CD4-positive, CD25-positive, alpha-beta regulatory T cell (primary cell): ENCODE results near the gene DCDC2C. TPM values are rescaled to one million over a fixed set of nuclear protein-coding genes. Genes with fewer than 3 reads are reported as not detected.

Experiments
- ATAC-seq, 2 donors: fragments of 150-1000 bp; cut with Tn5 transposase; one replicate each; pipeline ENCODE4 v1.10.0; 2021; ENCODE audit warnings: low read depth in 2 of 2, moderate number of reproducible peaks in 2 of 2, moderate library complexity in 1 of 2
- DNase-seq, 3 donors: peaks; one replicate each; pipeline versions ENCODE4 v3.0.0 to v3.0.0-alpha.2; 2012 to 2022; ENCODE audit warnings: mixed read lengths in 1 of 3
- H3K27ac ChIP-seq: one replicate; pipeline ENCODE4 v1.7.0; 2013; ENCODE audit warnings: mild to moderate bottlenecking, low read length; ENCODE audit not compliant: insufficient read depth, poor library complexity, severe bottlenecking
- H3K27me3 ChIP-seq: one replicate; pipeline ENCODE4 v1.7.0; 2013; ENCODE audit warnings: low read length; ENCODE audit not compliant: control insufficient read depth, insufficient read depth
- H3K36me3 ChIP-seq: one replicate; pipeline ENCODE4 v1.7.0; 2013; ENCODE audit warnings: mild to moderate bottlenecking, low read length, moderate library complexity; ENCODE audit not compliant: control insufficient read depth, insufficient read depth
- H3K4me1 ChIP-seq: 2 replicates; pipeline ENCODE4 v1.7.0; 2013; ENCODE audit warnings: mild to moderate bottlenecking, low read length; ENCODE audit not compliant: insufficient read depth, control insufficient read depth, poor library complexity, severe bottlenecking
- H3K4me3 ChIP-seq: one replicate; pipeline ENCODE4 v1.7.0; 2013; ENCODE audit warnings: low read depth, mild to moderate bottlenecking, low read length, moderate library complexity
- H3K9me3 ChIP-seq, 2 experiments: 1 replicate in 1 of 2; 2 replicates in 1 of 2; pipeline ENCODE4 v1.7.0; 2013; ENCODE audit warnings: low read length in 2 of 2, mild to moderate bottlenecking in 1 of 2, moderate library complexity in 1 of 2; ENCODE audit not compliant: control insufficient read depth in 2 of 2
- H3K27ac Mint-ChIP-seq, 3 donors: one replicate each; pipeline ENCODE4 v1.8.0; 2020 to 2022; ENCODE audit warnings: mild to moderate bottlenecking in 3 of 3, mixed read lengths in 3 of 3, moderate library complexity in 2 of 3
- H3K27me3 Mint-ChIP-seq: one replicate; pipeline ENCODE4 v1.8.0; 2022; ENCODE audit warnings: mild to moderate bottlenecking, mixed read lengths
- H3K36me3 Mint-ChIP-seq: one replicate; pipeline ENCODE4 v1.8.0; 2020; ENCODE audit warnings: mixed read lengths
- H3K4me1 Mint-ChIP-seq, 4 donors: one replicate each; pipeline ENCODE4 v1.8.0; 2020 to 2022; ENCODE audit warnings: mixed read lengths in 4 of 4, mild to moderate bottlenecking in 1 of 4
- H3K4me3 Mint-ChIP-seq, 4 donors: one replicate each; pipeline ENCODE4 v1.8.0; 2020 to 2022; ENCODE audit warnings: mild to moderate bottlenecking in 4 of 4, mixed read lengths in 4 of 4, moderate library complexity in 3 of 4
- H3K9me3 Mint-ChIP-seq, 7 donors: one replicate each; pipeline ENCODE4 v1.8.0; 2020 to 2022; ENCODE audit warnings: mixed read lengths in 7 of 7, mild to moderate bottlenecking in 3 of 7, moderate library complexity in 2 of 7
- polyA plus RNA-seq, 4 donors: library from polyadenylated mRNA; unstranded; fragments of 300-500 nt; fragmentation: Illumina TruSeq; gene quantifications; one replicate each; pipeline ENCODE4 v1.2.3, GENCODE V29; 2021
- total RNA-seq: library from RNA; stranded (reverse); gene quantifications from one replicate; pipeline ENCODE4 v1.2.3, GENCODE V29; 2022

The DCDC2C gene
- total and polyA plus RNA-seq, 5 donors from 2014 or later = not detected

DNA sequence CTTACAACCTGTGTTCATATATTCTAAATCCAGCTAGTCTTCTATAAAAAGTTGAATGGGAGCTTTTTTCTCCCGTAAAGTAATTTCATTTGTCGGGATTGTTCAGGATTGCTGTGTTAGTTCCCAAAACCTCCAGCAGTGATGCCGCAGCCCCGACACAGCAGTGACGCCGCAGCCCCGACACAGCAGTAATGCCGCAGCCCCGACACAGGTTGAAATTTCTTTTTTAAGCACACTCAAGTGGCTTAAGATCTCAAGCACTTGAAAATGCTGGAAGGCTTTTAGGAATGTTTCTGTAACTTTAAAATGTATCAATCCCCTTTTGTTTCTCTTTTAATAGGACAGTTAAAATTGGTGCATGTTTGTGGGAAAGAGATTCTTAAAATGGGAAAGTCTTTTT is 145.4 kb downstream of the DCDC2C start:
- Histone ChIP-seq H3K9me3 (peaks cover 3 to 9% of the 10 kb centered on the region in 2 experiments), H3K4me1 (no peaks in the 10 kb centered on the region), H3K27me3 (no peaks in the 10 kb centered on the region), H3K36me3 (no peaks in the 10 kb centered on the region), H3K4me3 (no peak overlapping the region), H3K27ac (no peak overlapping the region)
- DNase-seq (no peak), ATAC-seq (no peak)
- no peak overlapping the region for H3K27ac Mint-ChIP-seq
- H3K36me3 Mint-ChIP-seq = no peaks in the 10 kb centered on the region
- peaks cover 0 to 25% (median 10%) of the 10 kb centered on the region in 7 donors for H3K9me3 Mint-ChIP-seq
- H3K4me3 Mint-ChIP-seq = no peak overlapping the region
- H3K27me3 Mint-ChIP-seq = peaks cover 9% of the 10 kb centered on the region
- no peaks in the 10 kb centered on the region for H3K4me1 Mint-ChIP-seq

DNA sequence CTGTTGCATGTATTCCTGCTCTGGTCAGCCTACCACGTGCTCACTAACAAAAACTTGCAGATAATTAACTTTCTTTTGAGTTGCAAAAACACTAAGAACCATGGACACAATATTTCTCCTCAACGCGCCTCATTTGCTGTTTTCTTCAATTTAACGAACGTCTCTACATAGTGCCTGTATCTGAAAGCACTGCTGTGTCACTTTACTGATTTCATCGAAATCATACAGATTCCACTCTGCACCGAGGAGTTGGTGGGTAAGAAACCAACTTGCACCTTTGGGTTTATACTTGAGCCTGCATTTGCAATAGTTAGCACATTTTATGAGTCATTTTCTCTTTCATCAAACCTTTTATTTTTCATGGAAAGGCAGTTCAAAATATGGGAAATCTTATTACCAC is 145.8 kb downstream of the DCDC2C start:
- DNase-seq = no peak
- H3K9me3 Mint-ChIP-seq = peaks cover 0 to 28% (median 9%) of the 10 kb centered on the region in 7 donors
- no peaks in the 10 kb centered on the region for H3K36me3 ChIP-seq

DNA sequence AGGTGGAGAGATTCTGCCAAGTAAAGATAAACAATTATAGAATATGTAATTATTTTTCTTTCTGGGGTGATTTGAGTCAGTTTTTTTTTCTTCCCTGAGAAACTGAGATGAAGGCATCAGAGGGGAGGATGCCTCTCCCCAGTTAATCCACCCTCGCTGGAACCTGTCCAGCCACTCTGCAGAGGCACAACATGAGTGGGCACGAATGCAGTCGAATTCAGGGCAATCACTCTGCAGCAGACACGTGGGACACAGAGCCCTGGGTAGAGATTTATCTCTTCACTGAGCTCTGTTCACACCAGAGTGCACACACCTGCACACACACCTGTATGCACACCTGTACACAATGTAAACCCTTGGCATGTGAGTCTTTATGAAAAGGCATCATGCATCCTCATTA is 154.2 kb downstream of the DCDC2C start:
- Histone ChIP-seq H3K27me3 (no peaks in the 10 kb centered on the region), H3K9me3 (peaks cover 3 to 9% of the 10 kb centered on the region in 2 experiments), H3K27ac (no peak overlapping the region), H3K4me1 (no peaks in the 10 kb centered on the region), H3K4me3 (no peak overlapping the region), H3K36me3 (no peaks in the 10 kb centered on the region)
- Mint-ChIP-seq H3K9me3 (peaks cover 0 to 15% (median 5%) of the 10 kb centered on the region in 7 donors), H3K36me3 (no peaks in the 10 kb centered on the region), H3K4me3 (no peak overlapping the region), H3K4me1 (no peaks in the 10 kb centered on the region), H3K27me3 (no peaks in the 10 kb centered on the region), H3K27ac (no peak overlapping the region)
- ATAC-seq (no peak), DNase-seq (no peak)

More for the DNA sequence above, 145.8 kb downstream of the DCDC2C start:
- H3K27ac Mint-ChIP-seq = no peak overlapping the region
- no peak for ATAC-seq
- H3K4me1 Mint-ChIP-seq = no peaks in the 10 kb centered on the region
- Histone ChIP-seq H3K9me3 (peaks cover 3 to 9% of the 10 kb centered on the region in 2 experiments), H3K4me3 (no peak overlapping the region), H3K4me1 (no peaks in the 10 kb centered on the region), H3K27ac (no peak overlapping the region), H3K27me3 (no peaks in the 10 kb centered on the region)
- no peaks in the 10 kb centered on the region for H3K36me3 Mint-ChIP-seq
- H3K4me3 Mint-ChIP-seq = no peak overlapping the region
- H3K27me3 Mint-ChIP-seq = peaks cover 9% of the 10 kb centered on the region

DNA sequence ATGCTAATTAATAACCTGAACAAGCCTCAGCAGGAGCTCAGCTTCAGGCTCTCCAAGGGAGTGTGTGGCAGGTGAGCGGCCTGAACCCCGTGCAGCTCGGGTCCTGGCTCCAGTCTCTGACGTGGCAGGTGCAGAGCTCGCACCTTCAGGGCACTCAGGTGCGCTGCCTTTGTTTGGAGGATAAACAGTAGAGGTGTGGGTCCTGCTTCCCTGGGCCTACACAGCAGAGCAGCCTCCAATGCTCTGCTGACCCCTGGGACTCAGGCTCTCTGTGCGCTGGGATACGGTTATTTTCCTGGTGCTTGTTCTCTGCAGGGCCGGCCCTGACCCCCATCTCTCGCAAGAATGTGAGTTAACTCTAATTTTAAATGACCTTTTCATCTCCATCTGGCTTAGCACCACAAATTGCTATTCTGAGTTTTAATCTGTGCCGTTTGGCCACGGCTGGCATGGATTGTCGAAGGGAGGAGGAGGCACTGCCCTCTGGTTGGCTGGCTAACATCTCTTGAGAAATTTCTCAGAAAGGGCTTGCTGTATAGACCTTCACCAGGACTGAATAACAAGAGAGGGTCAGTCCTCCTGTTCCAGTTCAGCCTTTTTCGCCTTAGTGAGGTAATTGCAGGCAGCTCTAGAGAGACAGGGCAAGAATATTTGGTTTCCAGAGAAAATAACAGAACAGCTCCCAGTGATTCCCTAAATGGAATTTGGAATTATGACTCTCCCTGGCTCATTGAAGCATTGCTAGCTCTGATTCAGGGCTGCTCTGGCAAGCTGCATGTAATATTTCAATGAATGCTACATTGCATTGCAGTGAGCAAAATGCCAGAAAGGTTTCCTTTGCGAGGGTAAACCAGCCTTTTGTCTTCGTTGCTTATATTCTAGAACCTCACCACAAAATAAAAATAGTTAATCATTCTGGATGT is 161.8 kb downstream of the DCDC2C start:
- no peak overlapping the region for H3K27ac Mint-ChIP-seq
- Histone ChIP-seq H3K4me3 (no peak overlapping the region), H3K36me3 (no peaks in the 10 kb centered on the region), H3K27me3 (no peaks in the 10 kb centered on the region), H3K4me1 (no peaks in the 10 kb centered on the region), H3K27ac (no peak overlapping the region), H3K9me3 (no peaks in the 10 kb centered on the region)
- ATAC-seq (no peak), DNase-seq (no peak)
- H3K36me3 Mint-ChIP-seq = no peaks in the 10 kb centered on the region
- H3K9me3 Mint-ChIP-seq = peaks cover 0 to 1% (median 0%) of the 10 kb centered on the region in 7 donors
- no peaks in the 10 kb centered on the region for H3K4me1 Mint-ChIP-seq
- H3K4me3 Mint-ChIP-seq = no peak overlapping the region
- H3K27me3 Mint-ChIP-seq = no peaks in the 10 kb centered on the region

DNA sequence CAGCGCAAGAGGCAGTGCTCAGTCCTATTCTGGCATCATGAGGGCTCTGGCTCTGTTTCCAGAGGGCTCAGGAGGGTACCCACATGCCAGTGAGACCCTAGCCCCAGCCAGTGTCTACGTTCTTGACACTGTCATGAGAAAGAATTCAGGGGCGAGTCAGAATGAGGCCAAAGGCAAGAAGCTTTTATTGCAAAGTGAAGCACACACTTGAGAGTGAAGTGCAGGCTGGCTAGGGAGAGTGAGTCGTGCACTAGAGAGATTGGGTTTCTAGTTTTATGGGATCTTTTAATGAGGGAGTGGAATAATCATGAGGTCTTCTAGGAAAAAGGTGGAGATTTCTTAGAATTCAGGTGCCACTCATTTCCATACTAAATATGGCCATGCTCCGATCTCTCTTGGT is 164.1 kb downstream of the DCDC2C start:
- H3K27ac ChIP-seq = no peak overlapping the region
- H3K36me3 Mint-ChIP-seq = no peaks in the 10 kb centered on the region

DNA sequence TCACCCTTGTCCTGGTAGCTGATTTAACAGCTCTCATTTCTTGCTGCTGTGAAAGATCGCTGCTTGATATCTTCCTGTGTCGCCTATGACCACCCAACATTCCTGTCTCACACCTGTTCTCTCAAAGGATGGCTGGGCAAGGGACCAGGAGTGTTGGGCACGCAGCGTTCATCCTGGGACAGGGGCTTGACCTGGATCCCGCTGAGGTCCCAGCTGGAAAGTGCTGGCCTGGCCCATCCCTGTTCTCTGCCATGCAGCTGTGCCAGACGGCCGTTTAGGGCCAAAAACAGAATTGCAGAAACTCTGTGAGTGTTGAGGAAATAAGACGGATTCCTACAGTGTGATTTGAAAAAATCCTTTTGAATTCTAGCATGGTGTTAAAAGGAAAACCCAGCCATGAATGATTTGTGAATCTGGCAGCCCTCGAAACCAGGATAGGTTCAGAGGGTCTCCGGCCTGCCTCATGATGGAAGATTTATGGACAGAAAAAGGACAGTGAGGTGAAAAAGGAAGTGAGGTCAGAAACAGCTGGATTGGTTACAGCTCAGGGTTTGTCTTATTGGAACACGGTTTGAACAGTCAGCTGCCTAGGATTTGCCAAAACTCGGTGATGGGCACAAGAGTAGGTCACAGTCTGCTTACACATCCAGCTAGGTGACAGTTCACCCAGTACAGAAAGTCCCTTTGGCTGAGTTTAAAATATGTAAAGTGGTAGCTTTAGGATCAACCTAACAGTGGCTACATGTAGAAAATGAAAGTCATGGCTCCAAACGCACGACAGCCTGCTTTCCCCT is 164.8 kb downstream of the DCDC2C start:
- H3K27me3 ChIP-seq = no peaks in the 10 kb centered on the region

More for the DNA sequence above, 164.1 kb downstream of the DCDC2C start:
- Mint-ChIP-seq H3K4me3 (no peak overlapping the region), H3K27ac (no peak overlapping the region), H3K27me3 (no peaks in the 10 kb centered on the region), H3K4me1 (no peaks in the 10 kb centered on the region), H3K9me3 (peaks cover 0 to 1% (median 0%) of the 10 kb centered on the region in 7 donors)
- H3K27me3 ChIP-seq = no peaks in the 10 kb centered on the region
- H3K4me1 ChIP-seq = no peaks in the 10 kb centered on the region
- no peak overlapping the region for H3K4me3 ChIP-seq
- no peaks in the 10 kb centered on the region for H3K36me3 ChIP-seq
- ATAC-seq (no peak), DNase-seq (no peak)
- no peaks in the 10 kb centered on the region for H3K9me3 ChIP-seq

DNA sequence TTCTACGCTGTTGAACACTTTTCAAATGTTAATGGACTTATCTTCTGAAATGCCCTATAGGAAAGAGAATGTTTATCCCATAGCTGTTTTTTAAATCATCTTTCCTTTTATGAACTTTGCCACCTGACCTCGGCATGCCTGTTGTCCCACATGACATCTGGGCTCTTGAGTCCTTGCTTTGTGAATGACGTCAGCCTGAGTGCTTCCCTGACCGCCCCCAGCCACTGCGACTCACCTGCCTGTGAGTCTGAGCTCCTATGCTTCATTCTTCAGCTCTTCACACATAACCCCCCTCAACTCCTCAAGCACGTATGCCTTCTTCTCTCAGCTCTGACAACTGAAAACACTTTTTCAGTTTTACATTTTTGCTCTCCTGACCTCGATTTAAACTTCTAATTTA is 166.8 kb downstream of the DCDC2C start:
- no peak for ATAC-seq
- H3K27me3 Mint-ChIP-seq = no peaks in the 10 kb centered on the region

More for the DNA sequence above, 164.8 kb downstream of the DCDC2C start:
- Mint-ChIP-seq H3K27me3 (no peaks in the 10 kb centered on the region), H3K27ac (no peak overlapping the region), H3K4me3 (no peak overlapping the region), H3K36me3 (no peaks in the 10 kb centered on the region), H3K4me1 (no peaks in the 10 kb centered on the region), H3K9me3 (no peaks in the 10 kb centered on the region)
- no peak for DNase-seq
- Histone ChIP-seq H3K27ac (no peak overlapping the region), H3K9me3 (no peaks in the 10 kb centered on the region), H3K4me1 (no peaks in the 10 kb centered on the region), H3K36me3 (no peaks in the 10 kb centered on the region), H3K4me3 (no peak overlapping the region)
- ATAC-seq = no peak

More for the DNA sequence above, 166.8 kb downstream of the DCDC2C start:
- H3K9me3 Mint-ChIP-seq = no peaks in the 10 kb centered on the region
- no peak overlapping the region for H3K4me3 Mint-ChIP-seq
- no peak overlapping the region for H3K27ac Mint-ChIP-seq
- H3K4me1 Mint-ChIP-seq = no peaks in the 10 kb centered on the region
- no peaks in the 10 kb centered on the region for H3K36me3 Mint-ChIP-seq
- H3K4me1 ChIP-seq = no peaks in the 10 kb centered on the region
- no peaks in the 10 kb centered on the region for H3K9me3 ChIP-seq
- no peaks in the 10 kb centered on the region for H3K27me3 ChIP-seq
- H3K36me3 ChIP-seq = no peaks in the 10 kb centered on the region
- H3K27ac ChIP-seq = no peak overlapping the region
- H3K4me3 ChIP-seq = no peak overlapping the region
- no peak for DNase-seq
